Mesangial cell (primary cell): ENCODE measurements around the gene PTCSC3. TPM values are rescaled to one million over a fixed set of nuclear protein-coding genes. Genes with fewer than 3 reads are reported as not detected.

ENCODE experiments used
- total RNA-seq: library from RNA; depleted of rRNA; stranded (reverse); fragments of >200 nt; gene quantifications from 2 replicates; pipeline ENCODE4 v1.2.3, GENCODE V29; 2015

PTCSC3 gene
- total RNA-seq, result not detected in 2 replicates

DNA sequence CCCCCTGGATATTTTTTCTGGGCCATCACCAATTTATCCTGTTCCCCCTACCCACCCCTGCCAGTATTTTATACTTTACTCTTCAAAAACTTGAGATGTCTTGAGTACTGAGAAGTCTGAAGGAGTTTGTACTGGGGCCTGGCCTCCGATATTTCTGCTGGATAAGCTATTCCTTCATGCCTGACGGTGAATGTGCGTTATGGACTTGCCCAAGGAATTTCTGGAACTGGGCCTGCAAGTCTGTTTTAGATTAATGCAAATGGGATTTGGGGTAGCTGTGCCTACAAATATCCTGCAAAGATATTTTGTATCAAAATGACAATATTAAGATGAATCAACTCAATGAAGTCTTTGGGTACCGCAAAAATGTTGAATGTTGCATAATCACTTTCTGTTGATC lies at the start of gene PTCSC3:
Gene PTCSC3 (minus strand): TSS at position 199 of the 400 bp plus-strand sequence.

Other genes starting within 250 kb of the PTCSC3 start
- 4.6 and 6.4 TPM in 2 replicates for gene MBIP, start 143.9 kb upstream of the PTCSC3 start, total RNA-seq